ENCODE results near the gene KLHL15. TPM values are rescaled to one million over a fixed set of nuclear protein-coding genes. Genes with fewer than 3 reads are reported as not detected.

KLHL15 gene, protein sequence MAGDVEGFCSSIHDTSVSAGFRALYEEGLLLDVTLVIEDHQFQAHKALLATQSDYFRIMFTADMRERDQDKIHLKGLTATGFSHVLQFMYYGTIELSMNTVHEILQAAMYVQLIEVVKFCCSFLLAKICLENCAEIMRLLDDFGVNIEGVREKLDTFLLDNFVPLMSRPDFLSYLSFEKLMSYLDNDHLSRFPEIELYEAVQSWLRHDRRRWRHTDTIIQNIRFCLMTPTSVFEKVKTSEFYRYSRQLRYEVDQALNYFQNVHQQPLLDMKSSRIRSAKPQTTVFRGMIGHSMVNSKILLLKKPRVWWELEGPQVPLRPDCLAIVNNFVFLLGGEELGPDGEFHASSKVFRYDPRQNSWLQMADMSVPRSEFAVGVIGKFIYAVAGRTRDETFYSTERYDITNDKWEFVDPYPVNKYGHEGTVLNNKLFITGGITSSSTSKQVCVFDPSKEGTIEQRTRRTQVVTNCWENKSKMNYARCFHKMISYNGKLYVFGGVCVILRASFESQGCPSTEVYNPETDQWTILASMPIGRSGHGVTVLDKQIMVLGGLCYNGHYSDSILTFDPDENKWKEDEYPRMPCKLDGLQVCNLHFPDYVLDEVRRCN
- total RNA-seq (10 to 100 TPM; 12.0 to 19.2 (median 14.6) TPM), polyA plus RNA-seq (1 to 10 TPM; 3.7 to 6.2 TPM)
- long read RNA-seq, donor 1, result 0 reads
- long read RNA-seq, donor 2, partial matches to known transcripts, result 17 of 17 reads
- long read RNA-seq, donor 2, other reads (novel, unspliced or antisense), result 0 of 17 reads
- long read RNA-seq, donor 3, partial matches to known transcripts, result 6 of 8 reads
- long read RNA-seq, donor 3, other reads (novel, unspliced or antisense), result 2 of 8 reads

DNA sequence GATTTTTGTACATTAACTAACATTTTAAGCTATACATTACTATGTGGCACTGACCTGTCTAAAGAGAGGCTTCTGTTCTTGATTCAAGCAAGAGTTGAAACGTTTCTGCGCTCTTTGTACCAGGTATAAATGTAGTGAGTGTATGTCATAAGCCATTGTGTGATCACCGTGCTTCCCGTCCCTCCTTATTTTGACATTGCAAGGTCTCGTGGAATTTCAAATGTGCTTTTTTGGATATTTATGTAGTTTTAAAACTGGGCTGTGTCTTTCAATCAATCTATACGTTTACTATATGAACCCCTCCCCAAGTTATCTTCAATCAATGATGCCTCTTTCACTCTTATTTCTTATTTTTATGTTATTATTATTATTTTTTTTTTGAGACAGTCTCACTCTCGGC lies at the start of gene KLHL15:
TSS of gene KLHL15 (minus strand) at position 101 of the 400 bp plus-strand sequence. CDS start 20,493 bp downstream, outside the sequence.
- Histone ChIP-seq H3K4me1 (ENCODE audit: insufficient read depth) (no peaks in the 10 kb centered on the region), H3K4me3 (peak within 1 kb of the TSS; percentile 65), H3K36me3 (no peaks in the 10 kb centered on the region), H3K9me3 (no peaks in the 10 kb centered on the region), H3K27me3 (no peaks in the 10 kb centered on the region), H3K27ac (peak within 1 kb of the TSS; percentile 88 to 90)
- TF ChIP-seq, protein P1, sequence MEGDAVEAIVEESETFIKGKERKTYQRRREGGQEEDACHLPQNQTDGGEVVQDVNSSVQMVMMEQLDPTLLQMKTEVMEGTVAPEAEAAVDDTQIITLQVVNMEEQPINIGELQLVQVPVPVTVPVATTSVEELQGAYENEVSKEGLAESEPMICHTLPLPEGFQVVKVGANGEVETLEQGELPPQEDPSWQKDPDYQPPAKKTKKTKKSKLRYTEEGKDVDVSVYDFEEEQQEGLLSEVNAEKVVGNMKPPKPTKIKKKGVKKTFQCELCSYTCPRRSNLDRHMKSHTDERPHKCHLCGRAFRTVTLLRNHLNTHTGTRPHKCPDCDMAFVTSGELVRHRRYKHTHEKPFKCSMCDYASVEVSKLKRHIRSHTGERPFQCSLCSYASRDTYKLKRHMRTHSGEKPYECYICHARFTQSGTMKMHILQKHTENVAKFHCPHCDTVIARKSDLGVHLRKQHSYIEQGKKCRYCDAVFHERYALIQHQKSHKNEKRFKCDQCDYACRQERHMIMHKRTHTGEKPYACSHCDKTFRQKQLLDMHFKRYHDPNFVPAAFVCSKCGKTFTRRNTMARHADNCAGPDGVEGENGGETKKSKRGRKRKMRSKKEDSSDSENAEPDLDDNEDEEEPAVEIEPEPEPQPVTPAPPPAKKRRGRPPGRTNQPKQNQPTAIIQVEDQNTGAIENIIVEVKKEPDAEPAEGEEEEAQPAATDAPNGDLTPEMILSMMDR (IDR thresholded peaks at IDR 0.05), result no peak
- TF ChIP-seq EP300 (IDR thresholded peaks at IDR 0.05) (no peak), POLR2A (IDR thresholded peaks at IDR 0.05) (no peak)
- intact Hi-C loops (cut with DNase I), result loop anchor here in 1 of 4 donors (10.0 kb wide), 1 partner anchor 122 kb away; the partner anchor contains the start of genes APOO and CXorf58
- 75 to 80% (median 77%) methylated on average over 7 of the region's 7 CpGs for WGBS, 3 donors
- DNase-seq, result no peak

DNA sequence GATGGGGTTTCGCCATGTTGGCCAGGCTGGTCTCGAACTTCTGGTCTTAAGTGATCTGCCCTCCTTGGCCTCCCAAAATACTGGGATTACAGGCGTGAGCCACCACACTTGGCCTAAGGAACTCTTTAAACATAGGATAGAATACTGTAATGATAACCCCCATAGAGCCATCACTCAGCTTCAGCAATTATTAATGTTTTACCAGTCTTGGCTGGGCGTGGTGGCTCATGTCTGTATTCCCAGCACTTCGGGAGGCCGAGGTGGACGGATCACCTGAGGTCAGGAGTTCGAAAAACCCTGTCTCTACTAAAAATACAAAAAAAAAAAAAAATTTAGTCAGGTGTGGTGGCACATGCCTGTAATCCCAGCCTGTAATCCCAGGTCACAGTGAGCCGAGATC lies 42.9 kb upstream of the KLHL15 start:
- Histone ChIP-seq H3K36me3 (no peaks in the 10 kb centered on the region), H3K4me1 (ENCODE audit: insufficient read depth) (no peaks in the 10 kb centered on the region), H3K4me3 (no peak overlapping the region), H3K27ac (no peak overlapping the region), H3K27me3 (no peaks in the 10 kb centered on the region), H3K9me3 (no peaks in the 10 kb centered on the region)
- WGBS, 3 donors, result 92 to 96% (median 96%) methylated on average over 9 of the region's 9 CpGs
- intact Hi-C loops (cut with DNase I), result loop anchor here in 1 of 4 donors (10.0 kb wide), 1 partner anchor 95 kb away; no protein-coding TSS in a partner anchor
- no peak for DNase-seq
- TF ChIP-seq, protein P1 (IDR thresholded peaks at IDR 0.05), result no peak
- TF ChIP-seq POLR2A (IDR thresholded peaks at IDR 0.05) (no peak), EP300 (IDR thresholded peaks at IDR 0.05) (no peak)

DNA sequence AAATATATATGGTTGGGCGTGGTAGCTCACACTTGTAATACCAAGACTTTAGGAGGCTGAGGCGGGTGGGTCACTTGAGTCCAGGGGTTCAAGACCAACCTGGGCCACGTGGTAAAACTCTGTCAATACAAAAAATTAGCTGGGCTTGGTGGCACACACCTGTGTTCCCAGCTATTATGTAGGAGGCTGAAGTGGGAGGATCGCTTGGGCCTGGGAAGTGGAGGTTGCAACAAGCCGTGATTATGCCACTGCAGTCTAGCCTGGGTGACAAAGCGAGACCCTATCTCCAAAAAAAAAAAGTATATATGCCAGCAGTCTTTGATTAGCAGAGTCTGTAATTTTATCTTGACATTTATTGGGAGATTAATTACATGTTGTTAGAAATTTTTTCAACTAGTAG lies 36.5 kb upstream of the KLHL15 start:
- H3K36me3 ChIP-seq, result no peaks in the 10 kb centered on the region

DNA sequence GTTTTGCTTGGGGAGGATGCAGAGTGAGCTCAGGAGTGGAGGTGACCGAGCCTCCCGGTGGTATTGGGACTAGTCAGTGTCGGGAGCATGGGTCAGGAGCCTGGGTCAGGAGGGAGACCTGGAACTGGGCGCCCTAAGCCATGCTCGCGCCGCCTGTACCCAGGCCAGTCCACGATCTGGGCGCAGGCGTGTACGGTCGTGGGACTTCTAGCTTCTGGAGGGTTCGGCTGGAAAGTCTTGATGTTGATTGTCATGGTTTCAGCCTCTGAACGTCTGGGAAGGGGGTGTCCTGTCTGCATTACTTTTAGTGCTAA lies 28.0 kb upstream of the KLHL15 start:
- TF ChIP-seq POLR2A (IDR thresholded peaks at IDR 0.05) (no peak), EP300 (IDR thresholded peaks at IDR 0.05) (no peak)
- TF ChIP-seq, protein P1 (IDR thresholded peaks at IDR 0.05), result no peak
- intact Hi-C loops (cut with DNase I), result loop anchor here in 2 of 4 donors (5.0 to 10.0 kb wide), 2 partner anchors 90 to 92 kb away; partner anchors contain the start of gene ZFX (in 2 of the 2)
- Histone ChIP-seq H3K4me1 (ENCODE audit: insufficient read depth) (no peaks in the 10 kb centered on the region), H3K4me3 (peak overlapping the region; percentile 95), H3K36me3 (no peaks in the 10 kb centered on the region), H3K27ac (peak overlapping the region; percentile 33 to 91), H3K9me3 (no peaks in the 10 kb centered on the region), H3K27me3 (no peaks in the 10 kb centered on the region)
- DNase-seq, result no peak
- 0 to 8% (median 5%) methylated on average over 14 of the region's 14 CpGs for WGBS, 3 donors

More for the DNA sequence above, 36.5 kb upstream of the KLHL15 start:
- 91 to 96% (median 92%) methylated on average over 6 of the region's 6 CpGs for WGBS, 3 donors
- Histone ChIP-seq H3K27ac (no peak overlapping the region), H3K4me1 (ENCODE audit: insufficient read depth) (no peaks in the 10 kb centered on the region), H3K27me3 (no peaks in the 10 kb centered on the region), H3K4me3 (no peak overlapping the region), H3K9me3 (no peaks in the 10 kb centered on the region)
- no peak for TF ChIP-seq EP300 (IDR thresholded peaks at IDR 0.05)
- TF ChIP-seq, protein P1 (IDR thresholded peaks at IDR 0.05), result no peak
- TF ChIP-seq POLR2A (IDR thresholded peaks at IDR 0.05), result no peak
- no peak for DNase-seq
- intact Hi-C loops (cut with DNase I), result no loop called here
